HG02798 (cell line): ENCODE data around the gene MS4A18.
"Not testable (repeated sequence)": the region's sequence is repeated elsewhere in the genome, so short reads cannot be mapped to it uniquely, and the experiment has no call there.

Experiments used
- ATAC-seq: cut with Tn5 transposase; IDR thresholded peaks from one replicate; pipeline ENCODE4 v1.9.1; 2021; ENCODE audit warnings: mild to moderate bottlenecking; ENCODE audit not compliant: unreplicated experiment, poor library complexity

MS4A18 gene

GRCh38 chr11:60724420-60724819, at the start of gene MS4A18:
Gene MS4A18 (plus strand): TSS chr11:60724720.
- ATAC-seq, result no peak

GRCh38 chr11:60678231-60678630, 46.3 kb upstream of the MS4A18 start:
- ATAC-seq, result not testable (repeated sequence)

- no peak for ATAC-seq
Observed at GRCh38 chr11:60679879-60680278, 44.6 kb upstream of the MS4A18 start.

DNA sequence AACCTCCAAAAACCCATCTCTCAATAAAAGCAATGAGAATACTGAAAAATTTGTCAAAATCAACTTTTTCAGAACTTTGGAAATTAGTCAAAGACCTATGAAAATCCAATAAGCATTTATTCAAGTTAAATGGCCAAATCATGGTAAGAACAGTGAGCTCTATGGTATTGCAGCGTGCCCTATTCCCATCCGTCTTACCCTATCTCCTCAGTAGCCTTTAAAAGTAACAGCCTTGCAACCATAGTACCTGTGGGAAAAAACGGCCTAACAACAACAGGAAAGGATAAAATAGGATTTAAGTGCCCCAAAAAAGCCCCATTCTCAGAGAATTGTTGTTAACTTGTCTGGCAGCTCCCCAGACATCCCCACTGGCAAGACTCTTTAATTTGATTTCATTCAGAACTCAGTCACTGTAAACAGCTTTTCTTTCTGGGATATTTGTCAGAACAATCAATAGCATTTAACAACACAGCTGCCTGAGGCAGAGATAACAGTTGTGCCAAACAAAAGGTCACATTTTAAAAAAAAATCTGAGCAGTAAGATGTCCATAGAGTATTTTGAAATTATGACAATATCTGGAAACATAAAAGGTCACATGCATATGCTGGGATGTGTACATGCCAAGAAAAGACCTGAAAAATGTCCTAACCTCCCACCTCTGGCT, 43.9 kb upstream of the MS4A18 start:
- ATAC-seq, result no peak

DNA sequence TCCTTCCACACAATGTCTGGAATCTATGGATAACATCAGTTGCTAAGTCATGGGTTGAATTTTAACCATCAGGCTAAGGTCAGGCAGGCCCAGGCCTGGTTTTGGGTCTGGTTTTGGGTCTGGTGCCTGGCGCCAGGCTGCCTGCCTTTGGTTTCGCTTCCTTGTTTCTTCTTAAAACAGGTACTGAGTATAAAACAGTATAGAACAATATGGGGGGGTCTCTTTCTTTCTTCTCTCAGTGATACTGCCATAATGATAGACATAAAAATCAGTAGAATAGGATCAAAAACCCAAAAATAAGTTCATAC, 40.0 kb upstream of the MS4A18 start:
- ATAC-seq, result not testable (repeated sequence)

GRCh38 chr11:60691661-60692060, 32.9 kb upstream of the MS4A18 start:
- no peak for ATAC-seq

GRCh38 chr11:60699284-60699691, 25.2 kb upstream of the MS4A18 start, which contains the start of gene MS4A8:
Gene MS4A8 (plus strand): TSS chr11:60699612. CDS start chr11:60700861, 1,249 bp downstream.
- no peak for ATAC-seq

DNA sequence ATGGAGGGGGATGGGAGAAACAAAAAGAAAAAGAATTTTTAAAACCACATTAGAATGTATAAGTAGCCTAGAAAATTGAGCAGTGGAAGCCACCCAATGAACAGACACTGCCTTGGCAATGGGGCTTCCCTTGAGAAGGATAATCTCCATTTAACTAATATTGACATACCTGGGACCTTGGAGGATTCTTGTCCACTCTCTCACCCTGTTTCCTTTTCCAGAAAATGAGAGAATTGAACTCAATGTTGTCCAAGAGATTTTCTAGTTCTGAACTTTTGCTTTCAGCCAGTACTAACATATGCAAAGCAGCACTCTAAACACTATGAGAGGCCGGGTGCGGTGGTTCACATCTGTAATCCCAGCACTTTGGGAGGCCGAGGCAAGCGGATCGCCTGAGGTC, 24.6 kb upstream of the MS4A18 start:
- no peak for ATAC-seq

DNA sequence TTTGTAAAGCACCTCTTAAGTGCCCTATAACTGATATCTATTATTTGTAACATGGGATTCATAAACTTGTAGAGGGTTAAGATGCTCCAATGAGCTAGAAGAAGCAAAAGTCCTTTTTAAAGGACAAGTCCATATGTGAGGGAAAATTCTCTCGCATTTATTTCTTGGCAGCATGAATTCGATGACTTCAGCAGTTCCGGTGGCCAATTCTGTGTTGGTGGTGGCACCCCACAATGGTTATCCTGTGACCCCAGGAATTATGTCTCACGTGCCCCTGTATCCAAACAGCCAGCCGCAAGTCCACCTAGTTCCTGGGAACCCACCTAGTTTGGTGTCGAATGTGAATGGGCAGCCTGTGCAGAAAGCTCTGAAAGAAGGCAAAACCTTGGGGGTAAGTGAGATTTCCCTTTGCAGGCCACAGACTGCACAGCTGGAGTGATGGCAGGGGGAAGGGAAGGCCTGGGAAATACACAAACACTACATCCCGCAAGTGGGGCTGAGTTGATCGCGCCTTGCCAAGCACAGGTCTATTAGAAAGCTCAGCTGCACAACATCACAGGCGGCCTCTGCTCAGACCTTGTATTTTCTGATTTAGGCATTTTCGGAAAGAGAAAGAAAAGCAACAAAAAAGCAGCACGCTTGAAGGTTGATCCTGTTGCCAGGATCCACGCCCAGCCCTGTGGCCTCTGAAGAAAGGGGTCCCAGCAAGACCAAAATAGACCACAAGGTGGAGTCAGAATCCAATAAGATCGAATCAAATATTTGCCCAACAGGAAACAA, 23.6 kb upstream of the MS4A18 start:
- ATAC-seq, result no peak

- no peak for ATAC-seq
Observed at GRCh38 chr11:60701469-60701818, 23.1 kb upstream of the MS4A18 start.

GRCh38 chr11:60703374-60703773, 21.1 kb upstream of the MS4A18 start:
- ATAC-seq, result no peak

GRCh38 chr11:60705895-60706294, 18.6 kb upstream of the MS4A18 start:
- no peak for ATAC-seq

GRCh38 chr11:60706931-60707330, 17.6 kb upstream of the MS4A18 start:
- no peak for ATAC-seq

- no peak for ATAC-seq
Observed at GRCh38 chr11:60710482-60710881, 14.0 kb upstream of the MS4A18 start.

DNA sequence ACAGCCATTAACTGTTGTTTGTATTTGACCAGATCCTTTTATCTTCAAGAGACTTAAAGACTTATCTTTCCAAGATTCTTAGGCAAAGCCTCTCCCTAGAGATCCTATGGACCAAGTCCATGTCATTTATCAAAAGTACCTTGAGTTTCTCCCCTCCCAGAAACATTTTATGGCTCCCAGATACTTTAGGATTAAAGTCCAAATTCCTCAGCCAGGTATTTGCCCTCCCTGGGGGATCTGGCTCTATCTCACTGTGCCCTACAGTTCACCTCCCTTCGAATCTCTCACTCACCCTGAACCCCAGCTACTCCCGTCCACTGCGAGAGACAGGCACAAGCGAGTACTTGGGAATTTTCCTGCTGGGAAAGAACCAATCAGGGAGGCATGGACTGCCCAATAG, 13.2 kb upstream of the MS4A18 start:
- no peak for ATAC-seq

DNA sequence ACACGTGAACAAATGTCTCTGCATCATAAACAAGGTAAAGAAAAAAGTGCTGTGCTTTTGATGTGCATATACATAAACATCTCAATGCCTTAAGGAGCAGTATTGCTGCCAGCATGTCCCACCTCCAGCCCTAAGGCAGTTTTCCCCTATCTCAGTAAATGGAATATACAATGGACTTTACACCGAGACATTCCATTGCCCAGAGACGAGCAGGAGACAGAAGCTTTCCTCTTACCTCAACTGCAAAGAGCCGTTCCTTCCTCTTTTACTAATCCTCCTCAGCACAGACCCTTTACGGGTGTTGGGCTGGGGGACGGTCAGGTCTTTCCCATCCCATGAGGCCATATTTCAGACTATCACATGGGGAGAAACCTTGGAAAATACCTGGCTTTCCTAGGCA, 11.1 kb upstream of the MS4A18 start:
- not testable (repeated sequence) for ATAC-seq

- ATAC-seq, result no peak
Observed at GRCh38 chr11:60717956-60718355, 6.6 kb upstream of the MS4A18 start.

- ATAC-seq, result no peak
Observed at GRCh38 chr11:60718524-60719316, 5.8 kb upstream of the MS4A18 start.

- ATAC-seq, result no peak
Observed at GRCh38 chr11:60719391-60719790, 5.1 kb upstream of the MS4A18 start.

GRCh38 chr11:60720460-60720859, 4.1 kb upstream of the MS4A18 start:
- no peak for ATAC-seq

DNA sequence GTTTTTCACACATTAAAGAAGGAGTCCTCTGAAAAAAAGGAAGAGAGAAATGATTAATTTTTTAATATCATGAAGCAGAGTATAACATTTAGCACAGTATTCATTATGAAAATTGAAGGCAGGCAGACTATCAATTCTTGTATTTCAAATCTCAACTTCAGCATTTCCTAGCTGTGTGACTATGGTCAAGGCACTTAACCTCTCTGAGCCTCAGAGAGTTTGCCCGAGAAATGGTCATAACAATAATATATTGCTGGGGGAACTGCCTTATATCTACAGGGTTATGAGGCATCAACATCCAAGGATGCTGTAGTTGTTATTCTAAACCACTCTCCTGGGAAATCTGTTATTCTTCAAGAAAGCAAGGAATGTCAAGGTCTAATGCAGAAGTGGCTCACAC, 1.1 kb downstream of the MS4A18 start:
- ATAC-seq, result no peak
